GM21526 (cell line): ENCODE results near the gene SPSB1.

Experiments
- ATAC-seq: cut with Tn5 transposase; IDR thresholded peaks from one replicate; pipeline ENCODE4 v1.9.1; 2021; ENCODE audit warnings: moderate library complexity; ENCODE audit not compliant: unreplicated experiment, low FRiP score

Gene SPSB1

GRCh38 chr1:9292361-9293240, at the start of gene SPSB1:
Gene SPSB1 (plus strand): TSS chr1:9292894. CDS start chr1:9355892, 62,998 bp downstream.
- ATAC-seq, result no peak

- ATAC-seq, result no peak
Observed at GRCh38 chr1:9243066-9243739, 49.5 kb upstream of the SPSB1 start.

- no peak for ATAC-seq
Observed at GRCh38 chr1:9244501-9245229, 48.0 kb upstream of the SPSB1 start.

GRCh38 chr1:9245230-9245619, 47.5 kb upstream of the SPSB1 start:
- no peak for ATAC-seq

GRCh38 chr1:9245661-9246060, 47.0 kb upstream of the SPSB1 start:
- no peak for ATAC-seq

- ATAC-seq, result no peak
Observed at GRCh38 chr1:9246215-9246614, 46.5 kb upstream of the SPSB1 start.

GRCh38 chr1:9246841-9247785, 45.6 kb upstream of the SPSB1 start:
- no peak for ATAC-seq

- ATAC-seq, result no peak
Observed at GRCh38 chr1:9247894-9248293, 44.8 kb upstream of the SPSB1 start.

GRCh38 chr1:9248341-9249262, 44.1 kb upstream of the SPSB1 start:
- no peak for ATAC-seq

GRCh38 chr1:9249263-9249533, 43.5 kb upstream of the SPSB1 start:
- ATAC-seq, result no peak

GRCh38 chr1:9249534-9250410, 42.9 kb upstream of the SPSB1 start:
- no peak for ATAC-seq

GRCh38 chr1:9250411-9251381, 42.0 kb upstream of the SPSB1 start:
- no peak for ATAC-seq

GRCh38 chr1:9251501-9251900, 41.2 kb upstream of the SPSB1 start:
- ATAC-seq, result no peak

- no peak for ATAC-seq
Observed at GRCh38 chr1:9253004-9253403, 39.7 kb upstream of the SPSB1 start.

- no peak for ATAC-seq
Observed at GRCh38 chr1:9253453-9254105, 39.1 kb upstream of the SPSB1 start.

- ATAC-seq, result no peak
Observed at GRCh38 chr1:9256332-9256731, 36.4 kb upstream of the SPSB1 start.

- no peak for ATAC-seq
Observed at GRCh38 chr1:9257851-9258250, 34.8 kb upstream of the SPSB1 start.
